GM23248 (cell line): ENCODE data around the gene SERPINE3. TPM values are rescaled to one million over a fixed set of nuclear protein-coding genes. Genes with fewer than 3 reads are reported as not detected.

Experiments
- DNase-seq: peaks from one replicate; pipeline ENCODE4 v3.0.0-alpha.2; 2015
- H2AFZ ChIP-seq: fragments of 200-600 bp; sonication (generic); 2 replicates; pipeline ENCODE4 v1.6.1; 2016; ENCODE audit warnings: antibody characterized with exemption
- H3F3A ChIP-seq: fragments of 200-600 bp; sonication (generic); 2 replicates; pipeline ENCODE4 v1.6.1; 2016; ENCODE audit warnings: mild to moderate bottlenecking, antibody characterized with exemption, mixed run types; ENCODE audit not compliant: insufficient read depth
- H3K27ac ChIP-seq: fragments of 200-600 bp; sonication (generic); 2 replicates; pipeline ENCODE4 v1.5.1; 2016; ENCODE audit warnings: mild to moderate bottlenecking
- H3K27me3 ChIP-seq: fragments of 200-600 bp; sonication (generic); replicated peaks from 2 replicates; pipeline ENCODE4 v1.6.1; 2016; ENCODE audit warnings: mild to moderate bottlenecking; ENCODE audit not compliant: insufficient read depth
- H3K36me3 ChIP-seq: fragments of 200-600 bp; sonication (generic); 2 replicates; pipeline ENCODE4 v1.6.1; 2016; ENCODE audit warnings: low read depth, mild to moderate bottlenecking
- H3K4me1 ChIP-seq: fragments of 200-600 bp; sonication (generic); 2 replicates; pipeline ENCODE4 v1.6.1; 2016; ENCODE audit warnings: mild to moderate bottlenecking; ENCODE audit not compliant: insufficient read depth
- H3K4me2 ChIP-seq: fragments of 200-600 bp; sonication (generic); one replicate; pipeline ENCODE4 v1.6.1; 2016; ENCODE audit warnings: mild to moderate bottlenecking; ENCODE audit not compliant: unreplicated experiment
- H3K4me3 ChIP-seq: fragments of 200-600 bp; sonication (generic); 2 replicates; pipeline ENCODE4 v1.5.1; 2016; ENCODE audit warnings: mild to moderate bottlenecking
- H3K79me2 ChIP-seq: fragments of 200-600 bp; sonication (generic); 2 replicates; pipeline ENCODE4 v1.6.1; 2016; ENCODE audit warnings: mild to moderate bottlenecking; ENCODE audit not compliant: insufficient read depth
- H3K9ac ChIP-seq: fragments of 200-600 bp; sonication (generic); 2 replicates; pipeline ENCODE4 v1.6.1; 2016; ENCODE audit warnings: mild to moderate bottlenecking
- H3K9me2 ChIP-seq: fragments of 200-600 bp; sonication (generic); 2 replicates; pipeline ENCODE4 v1.6.1; 2016; ENCODE audit warnings: mixed run types, mild to moderate bottlenecking, moderate library complexity; ENCODE audit not compliant: insufficient read depth
- H3K9me3 ChIP-seq: fragments of 200-600 bp; sonication (generic); one replicate; pipeline ENCODE4 v1.6.1; 2017; ENCODE audit warnings: low read depth
- H4K20me1 ChIP-seq: fragments of 200-600 bp; sonication (generic); 2 replicates; pipeline ENCODE4 v1.6.0; 2016; ENCODE audit not compliant: insufficient read depth
- EZH2 ChIP-seq: fragments of 200-600 bp; sonication (generic); IDR thresholded peaks from 2 replicates; pipeline ENCODE4 v1.6.1; 2018; ENCODE audit warnings: antibody characterized with exemption, mild to moderate bottlenecking; ENCODE audit not compliant: insufficient read depth, poor library complexity, severe bottlenecking
- EZH2phosphoT487 ChIP-seq: fragments of 200-600 bp; sonication (generic); IDR thresholded peaks from 2 replicates; pipeline ENCODE4 v1.6.1; 2018; ENCODE audit warnings: antibody characterized with exemption, moderate library complexity, mild to moderate bottlenecking, low read depth; ENCODE audit not compliant: insufficient read depth
- WGBS, 2 experiments: methylation state at CpG; one replicate each; pipeline ENCODE4 v1.1.6; 2015 to 2017; ENCODE audit warnings: low lambda C conversion rate in 2 of 2, low coverage in 1 of 2; ENCODE audit errors: missing lambda C conversion rate in 2 of 2; 5-methylcytosine and 5-hydroxymethylcytosine counted together
- in situ Hi-C: fragments of 300-500 bp; cut with MboI; formaldehyde crosslinking; loops from 2 replicates; pipeline ENCODE4 v1.15.0; 2020
- polyA plus RNA-seq: library from polyadenylated mRNA; unstranded; fragments of >200 nt; fragmentation: Nextera tagmentation; extraction: Ambion mirVana; gene quantifications from 2 replicates; pipeline ENCODE4 v1.2.1, GENCODE V29; 2016
- total RNA-seq: library from RNA; depleted of rRNA; stranded (reverse); fragments of >200 nt; shearing (Covaris generic); gene quantifications from 2 replicates; pipeline ENCODE4 v1.2.3, GENCODE V29; 2014

Gene SERPINE3
- total and polyA plus RNA-seq, 2 experiments from 2014 or later = 0.21 TPM; not detected in 1

DNA sequence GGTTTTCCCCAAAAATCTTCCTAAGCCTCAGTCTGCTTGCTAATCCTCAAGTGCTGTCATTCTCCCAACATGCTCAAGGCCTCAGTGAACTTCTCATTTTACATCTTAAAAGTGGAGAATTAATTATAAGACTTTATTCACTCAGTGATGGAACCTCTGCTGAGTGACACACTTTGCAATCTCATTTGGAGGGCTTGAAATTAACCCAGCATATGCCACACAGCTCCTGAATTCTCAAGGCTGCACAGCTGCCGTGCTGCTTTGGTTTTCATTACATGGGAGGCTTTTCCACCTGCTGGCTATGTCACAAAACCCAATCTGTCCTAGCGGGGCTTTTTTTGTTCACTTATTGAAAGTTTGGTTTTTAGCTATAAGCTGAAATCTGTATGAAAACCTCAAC, 28.3 kb upstream of the SERPINE3 start:
- H3K36me3 ChIP-seq = no peaks in the 10 kb centered on the region
- no peak overlapping the region for H3K9ac ChIP-seq
- H3K9me3 ChIP-seq = no peaks in the 10 kb centered on the region
- TF ChIP-seq EZH2 = no peak
- no peak for TF ChIP-seq EZH2phosphoT487
- H3K4me1 ChIP-seq = peaks cover 8% of the 10 kb centered on the region; the same call in 1 of the 2 replicates
- H3F3A ChIP-seq = no peaks in the 10 kb centered on the region
- no peaks in the 10 kb centered on the region for H4K20me1 ChIP-seq
- H3K4me3 ChIP-seq = no peak overlapping the region
- H3K79me2 ChIP-seq = no peaks in the 10 kb centered on the region
- 25 to 40% methylated on average over 2 of the region's 2 CpGs for WGBS, 2 experiments
- H3K4me2 ChIP-seq = no peak overlapping the region
- H3K27me3 ChIP-seq = 0 out of 2 replicates have a peak, but pooled peaks cover 15% of the 10 kb centered on the region
- no peak overlapping the region for H3K27ac ChIP-seq
- in situ Hi-C loops = no loop called here
- no peak for DNase-seq
- H2AFZ ChIP-seq = no peak overlapping the region
- no peaks in the 10 kb centered on the region for H3K9me2 ChIP-seq

DNA sequence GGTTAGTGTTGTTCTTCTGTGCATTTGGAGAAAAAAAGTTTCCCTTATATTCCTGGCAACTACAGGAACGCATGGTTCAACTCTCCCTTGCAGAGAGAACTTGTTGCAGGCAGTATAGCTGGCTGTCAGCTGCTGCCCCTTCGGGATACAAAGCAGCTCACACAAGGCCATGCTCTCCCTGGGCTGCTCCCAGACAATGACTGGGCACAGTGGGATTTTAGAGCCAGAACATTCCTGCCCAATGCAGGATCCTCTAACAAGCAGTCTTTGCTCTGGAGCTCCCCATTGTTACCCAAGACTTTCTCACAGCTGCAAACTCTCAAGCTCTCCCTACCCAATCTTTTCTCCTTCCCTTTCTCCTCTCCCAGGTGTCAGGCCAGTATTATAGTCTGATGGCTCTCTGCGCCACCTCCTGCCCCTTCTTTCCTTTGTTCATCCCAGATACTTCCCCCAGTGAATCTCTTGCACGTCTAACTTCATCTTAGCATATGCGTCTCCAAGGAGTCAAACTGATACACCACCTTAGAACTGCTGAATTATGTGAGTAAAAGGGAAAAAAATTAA, 27.5 kb upstream of the SERPINE3 start:
- H3K9ac ChIP-seq = no peak overlapping the region
- H3K36me3 ChIP-seq = no peaks in the 10 kb centered on the region
- peaks cover 5% of the 10 kb centered on the region; the same call in 1 of the 2 replicates for H3F3A ChIP-seq
- no peaks in the 10 kb centered on the region for H3K9me3 ChIP-seq
- no peak for TF ChIP-seq EZH2
- no peak for TF ChIP-seq EZH2phosphoT487
- H2AFZ ChIP-seq = no peak overlapping the region
- 0 out of 2 replicates have a peak, but pooled peaks cover 15% of the 10 kb centered on the region for H3K27me3 ChIP-seq
- H3K4me2 ChIP-seq = no peak overlapping the region
- no peaks in the 10 kb centered on the region for H3K79me2 ChIP-seq
- no peak overlapping the region for H3K27ac ChIP-seq
- no peaks in the 10 kb centered on the region for H4K20me1 ChIP-seq
- WGBS, 2 experiments = 75 to 76% methylated on average over 5 of the region's 5 CpGs
- H3K4me1 ChIP-seq = peaks cover 8% of the 10 kb centered on the region; the same call in 1 of the 2 replicates
- in situ Hi-C loops = no loop called here
- no peak overlapping the region for H3K4me3 ChIP-seq
- no peak for DNase-seq
- H3K9me2 ChIP-seq = no peaks in the 10 kb centered on the region

DNA sequence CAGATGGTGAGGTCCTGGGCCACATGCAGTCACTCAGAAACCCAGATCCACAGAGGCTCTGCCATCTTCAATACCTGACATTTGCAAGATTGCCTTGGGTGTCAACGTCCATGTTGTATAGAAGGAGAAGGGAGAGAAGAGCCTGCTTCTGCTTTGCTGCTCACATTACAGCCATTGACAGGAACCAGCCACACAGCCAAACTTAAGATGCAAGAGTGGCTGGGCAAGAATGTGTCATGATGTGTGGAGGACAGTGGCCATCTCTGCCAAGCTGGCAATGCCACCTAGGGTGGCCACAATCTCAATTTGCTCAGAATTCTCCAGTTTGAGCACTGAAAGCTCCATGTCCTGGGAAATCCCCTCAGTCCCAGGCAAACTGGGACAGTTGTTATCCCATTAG, 25.9 kb upstream of the SERPINE3 start:
- in situ Hi-C loops = no loop called here

DNA sequence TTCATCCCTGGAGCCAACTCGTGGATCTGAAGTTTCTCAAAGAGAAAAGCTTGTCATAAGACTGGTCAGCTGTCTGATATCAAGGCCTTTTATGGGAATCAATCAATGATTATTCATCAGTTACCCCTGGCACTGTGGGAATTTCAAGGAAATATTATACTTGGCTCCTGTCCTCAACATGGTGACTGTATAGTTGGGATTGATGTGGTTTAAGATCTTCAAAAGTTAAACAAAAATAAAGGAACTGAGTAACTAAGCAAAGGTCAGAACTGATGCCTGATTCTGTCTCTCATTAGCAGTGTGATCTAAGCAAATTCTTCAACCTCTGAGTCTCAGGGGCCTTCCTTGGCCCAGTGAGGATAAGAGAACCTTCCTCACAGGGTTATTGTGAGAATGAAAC, 22.2 kb upstream of the SERPINE3 start:
- Histone ChIP-seq H3F3A (peaks cover 17% of the 10 kb centered on the region; the same call in 1 of the 2 replicates), H3K9me2 (no peaks in the 10 kb centered on the region), H3K4me2 (peak overlapping the region; percentile 3), H3K27ac (no peak overlapping the region), H3K9me3 (no peaks in the 10 kb centered on the region), H2AFZ (no peak overlapping the region), H3K9ac (no peak overlapping the region), H3K36me3 (no peaks in the 10 kb centered on the region), H3K27me3 (0 out of 2 replicates have a peak, but pooled peaks cover 8% of the 10 kb centered on the region), H4K20me1 (no peaks in the 10 kb centered on the region), H3K4me1 (peaks cover 15% of the 10 kb centered on the region), H3K4me3 (no peak overlapping the region), H3K79me2 (no peaks in the 10 kb centered on the region)
- 52 to 59% methylated on average over 1 of the region's 1 CpG for WGBS, 2 experiments
- TF ChIP-seq EZH2 (no peak), EZH2phosphoT487 (no peak)
- in situ Hi-C loops = no loop called here
- DNase-seq = peak; percentile 55

More for the DNA sequence above, 25.9 kb upstream of the SERPINE3 start:
- no peak overlapping the region for H3K4me2 ChIP-seq
- no peak for DNase-seq
- H3K27ac ChIP-seq = no peak overlapping the region
- H4K20me1 ChIP-seq = no peaks in the 10 kb centered on the region
- peaks cover 15% of the 10 kb centered on the region for H3K4me1 ChIP-seq
- no peaks in the 10 kb centered on the region for H3K79me2 ChIP-seq
- H2AFZ ChIP-seq = no peak overlapping the region
- H3K9ac ChIP-seq = no peak overlapping the region
- H3K9me3 ChIP-seq = no peaks in the 10 kb centered on the region
- 74 to 76% methylated on average over 1 of the region's 1 CpG for WGBS, 2 experiments
- H3K9me2 ChIP-seq = no peaks in the 10 kb centered on the region
- no peaks in the 10 kb centered on the region for H3K36me3 ChIP-seq
- H3K4me3 ChIP-seq = no peak overlapping the region
- H3F3A ChIP-seq = peaks cover 17% of the 10 kb centered on the region; the same call in 1 of the 2 replicates
- H3K27me3 ChIP-seq = 0 out of 2 replicates have a peak, but pooled peaks cover 15% of the 10 kb centered on the region
- TF ChIP-seq EZH2phosphoT487 (no peak), EZH2 (no peak)

DNA sequence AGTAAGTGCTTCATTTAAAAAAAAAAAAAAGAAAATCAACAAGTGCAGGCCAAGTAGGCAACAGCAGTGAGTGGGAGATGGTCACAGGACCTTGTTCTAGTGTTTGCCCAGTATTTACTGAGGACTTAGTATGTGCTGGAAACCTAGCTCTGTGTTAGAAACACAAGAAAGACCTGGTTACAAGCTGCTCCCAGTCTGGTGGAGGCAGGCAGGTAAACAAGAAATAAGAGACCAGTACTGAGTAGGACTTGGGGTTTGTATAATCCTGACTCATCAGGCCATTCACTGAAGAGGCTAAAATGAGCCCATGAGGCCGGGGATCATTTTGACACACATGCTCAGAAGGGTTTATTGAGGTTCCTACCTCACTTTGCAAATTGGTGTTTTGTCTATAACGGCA, 21.5 kb upstream of the SERPINE3 start:
- Histone ChIP-seq H3K4me2 (no peak overlapping the region), H2AFZ (no peak overlapping the region), H3F3A (peaks cover 17% of the 10 kb centered on the region; the same call in 1 of the 2 replicates), H3K79me2 (no peaks in the 10 kb centered on the region), H3K27me3 (0 out of 2 replicates have a peak, but pooled peaks cover 4% of the 10 kb centered on the region), H3K4me1 (peaks cover 15% of the 10 kb centered on the region), H3K9me2 (no peaks in the 10 kb centered on the region), H3K27ac (no peak overlapping the region), H3K36me3 (no peaks in the 10 kb centered on the region), H3K4me3 (no peak overlapping the region), H3K9me3 (no peaks in the 10 kb centered on the region), H4K20me1 (no peaks in the 10 kb centered on the region), H3K9ac (no peak overlapping the region)
- TF ChIP-seq EZH2 = no peak
- no peak for TF ChIP-seq EZH2phosphoT487
- DNase-seq = no peak
- in situ Hi-C loops = no loop called here
- WGBS, 2 experiments = 77 to 83% methylated on average over 2 of the region's 2 CpGs
